Measurements from ENCODE around the gene ATG13.

ATG13 gene

DNA sequence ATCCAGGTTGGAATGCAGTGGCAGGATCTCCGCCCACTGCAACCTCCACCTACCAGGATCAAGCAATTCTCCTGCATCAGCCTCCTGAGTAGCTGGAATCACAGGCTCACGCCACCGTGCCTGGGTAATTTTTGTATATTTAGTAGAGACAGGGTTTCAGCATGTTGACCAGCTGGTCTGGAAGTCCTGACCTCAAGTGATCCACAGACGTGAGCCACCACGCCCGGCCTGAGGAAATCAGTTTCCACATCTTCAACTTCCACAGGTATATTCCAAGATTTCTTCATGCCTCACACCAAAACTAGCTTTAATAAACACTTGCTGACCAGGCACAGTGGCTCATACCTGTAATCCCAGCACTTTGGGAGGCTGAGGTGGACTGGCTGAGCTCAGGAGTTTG is 8.0 kb upstream of the ATG13 start:
- no peak for DNase-seq

DNA sequence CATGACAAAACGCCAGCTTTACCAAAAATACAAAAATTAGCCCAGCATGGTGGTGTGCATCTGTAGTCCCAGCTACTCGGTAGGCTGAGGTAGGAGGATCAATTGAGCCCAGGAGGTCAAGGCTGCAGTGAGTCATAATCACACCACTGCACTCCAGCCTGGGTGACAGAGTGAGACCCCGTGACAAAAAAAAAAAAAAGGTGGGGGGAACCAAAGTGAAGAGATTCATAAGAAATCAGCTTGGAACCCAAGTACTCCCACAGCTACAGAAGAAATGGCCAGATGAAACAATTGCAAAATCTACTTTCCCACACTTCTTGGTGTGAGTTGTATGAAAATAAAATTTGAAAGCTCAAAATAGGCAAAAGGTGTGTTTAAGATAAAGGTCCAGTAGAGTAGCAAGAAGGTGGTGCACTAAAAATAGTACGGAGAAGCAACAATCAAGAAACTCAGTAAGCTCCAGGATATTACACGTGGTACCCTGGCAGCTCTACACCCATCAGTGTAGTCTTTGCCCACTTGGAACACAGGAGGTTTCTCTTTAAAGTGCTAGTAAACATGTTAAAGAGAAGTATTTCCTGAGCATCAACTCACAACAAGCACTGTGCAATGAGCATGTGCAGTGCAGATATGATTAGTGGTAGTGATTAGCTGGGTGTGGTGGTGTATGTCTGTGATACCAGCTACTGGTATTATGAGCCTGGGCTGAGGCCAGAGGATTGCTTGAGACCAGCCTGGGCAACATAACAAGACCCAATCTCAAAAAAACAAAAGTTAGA is 5.6 kb upstream of the ATG13 start:
- no peak for DNase-seq

DNA sequence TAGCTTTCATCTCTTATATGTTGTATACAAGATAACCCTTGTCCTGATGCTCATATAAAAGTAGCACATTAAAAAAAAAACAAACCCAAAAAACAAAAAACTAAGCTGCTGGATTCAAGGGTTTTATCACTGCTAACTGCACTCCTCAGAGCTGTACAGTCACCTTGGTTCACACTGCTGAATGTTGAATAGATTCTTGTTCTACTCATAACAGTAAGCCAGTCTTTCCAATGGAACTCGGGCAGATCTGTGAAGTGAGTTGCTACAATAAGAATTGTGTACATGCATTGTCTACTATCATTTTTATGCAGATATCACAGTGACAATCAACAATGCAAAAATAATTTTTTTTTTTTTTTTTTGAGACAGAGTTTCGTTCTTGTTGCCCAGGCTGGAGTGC is 5.0 kb upstream of the ATG13 start:
- no peak for DNase-seq

- no peak for DNase-seq
Observed at GRCh38 chr11:46615756-46616155, 1.6 kb upstream of the ATG13 start.

DNA sequence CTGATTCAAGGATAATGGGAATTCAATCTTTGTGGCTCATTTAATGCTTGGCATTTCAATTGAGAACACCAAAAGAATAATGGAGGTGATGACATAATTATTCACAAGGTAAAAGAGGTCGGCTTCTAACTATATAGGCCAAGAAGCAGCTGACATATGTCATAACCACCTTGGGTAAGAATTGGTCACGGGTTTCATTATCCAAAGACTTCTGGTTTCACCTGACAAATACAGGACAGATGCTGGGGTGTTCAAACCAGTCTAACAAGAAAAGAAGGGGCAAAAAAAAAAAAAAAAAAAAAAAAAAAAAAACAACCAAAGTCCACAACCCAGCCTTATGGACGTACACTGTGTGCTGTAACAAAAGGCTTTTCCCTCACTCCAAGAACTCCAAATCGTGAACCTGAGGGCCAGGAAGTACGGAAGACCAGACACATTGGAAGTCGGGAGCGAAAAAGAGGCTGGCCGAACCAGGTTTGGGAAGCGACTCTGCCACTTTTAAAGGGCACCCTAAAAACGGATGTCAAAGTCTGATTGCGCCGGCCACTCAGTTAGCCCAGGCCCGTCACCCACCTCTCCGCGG is 711 bp upstream of the ATG13 start:
- no peak for DNase-seq

GRCh38 chr11:46617972-46618314 is 590 bp downstream of the ATG13 start:
- DNase-seq = no peak

DNA sequence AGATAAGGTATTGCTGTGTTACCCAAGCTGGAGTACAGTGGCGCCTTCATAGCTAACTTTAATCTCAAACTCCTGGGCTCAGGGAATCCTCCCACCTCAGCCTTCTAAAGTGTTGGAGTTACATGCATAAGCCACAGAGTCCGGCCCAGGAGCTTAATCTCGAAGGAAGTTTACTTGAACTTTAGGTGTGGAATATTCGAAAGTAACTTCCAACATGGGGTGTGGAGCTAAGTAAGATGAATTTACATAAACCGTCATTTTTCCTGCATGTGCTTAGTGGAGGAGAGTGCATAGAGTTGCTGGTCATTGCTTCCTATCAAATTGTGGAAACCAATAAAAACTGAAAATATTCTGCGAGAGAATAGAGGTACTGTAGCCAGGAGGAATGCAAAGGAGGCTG is 1.5 kb downstream of the ATG13 start:
- no peak for DNase-seq

DNA sequence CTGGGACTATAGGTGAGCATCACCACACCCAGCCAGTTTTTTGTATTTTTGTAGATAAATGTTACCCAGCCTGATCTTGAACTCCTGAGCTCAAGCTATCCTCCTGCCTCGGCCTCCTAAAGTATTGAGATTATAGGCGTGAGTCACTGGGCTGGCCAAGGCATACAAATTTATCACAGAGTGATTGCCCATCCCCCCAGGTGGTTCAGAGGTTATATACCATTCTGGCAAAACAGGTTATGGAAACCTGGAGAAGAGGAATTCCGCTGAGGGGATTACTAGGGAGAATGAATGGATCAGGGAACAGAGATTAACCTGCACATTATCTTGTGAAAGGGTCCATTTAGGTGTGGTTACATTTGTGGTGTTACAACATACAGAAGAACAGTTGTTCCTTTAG is 8.1 kb downstream of the ATG13 start:
- DNase-seq = no peak

DNA sequence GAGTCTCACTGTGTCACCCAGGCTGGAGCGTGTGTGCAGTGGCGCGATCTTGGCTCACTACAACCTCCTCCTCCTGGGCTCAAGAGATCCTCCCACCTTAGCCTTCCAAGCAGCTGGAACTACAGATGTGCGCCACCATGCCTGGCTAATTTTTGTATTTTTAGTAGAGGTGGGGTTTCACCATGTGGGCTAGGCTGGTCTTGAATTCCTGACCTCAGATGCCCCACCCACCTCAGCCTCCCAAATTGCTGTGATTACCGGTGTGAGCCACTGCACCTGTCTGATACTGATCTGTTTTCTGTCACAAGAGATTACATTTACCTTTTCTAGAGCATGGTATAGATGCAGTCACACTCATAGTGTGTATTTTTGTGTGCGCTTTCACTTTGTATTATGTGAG is 11.6 kb downstream of the ATG13 start:
- DNase-seq = no peak

GRCh38 chr11:46630237-46630636 is 12.9 kb downstream of the ATG13 start:
- no peak for DNase-seq

DNA sequence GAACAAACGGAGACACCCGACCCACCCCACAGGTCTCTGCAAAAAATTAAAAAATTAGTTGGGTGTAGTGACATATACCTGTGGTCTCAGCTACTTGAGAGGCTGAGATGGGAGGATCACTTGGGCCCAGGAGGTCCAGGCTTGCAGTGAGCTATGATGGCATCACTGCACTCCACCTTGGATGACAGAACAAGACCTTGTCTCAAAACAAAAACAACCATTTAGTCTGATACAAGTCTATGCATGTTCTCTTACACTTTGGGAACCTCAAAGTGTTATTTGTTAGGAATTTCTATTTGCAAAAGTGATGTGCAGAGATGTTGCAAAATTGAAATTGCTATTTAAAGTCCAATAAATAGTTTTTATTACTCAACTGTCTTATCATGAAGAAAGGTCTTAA is 14.3 kb downstream of the ATG13 start:
- DNase-seq = no peak

DNA sequence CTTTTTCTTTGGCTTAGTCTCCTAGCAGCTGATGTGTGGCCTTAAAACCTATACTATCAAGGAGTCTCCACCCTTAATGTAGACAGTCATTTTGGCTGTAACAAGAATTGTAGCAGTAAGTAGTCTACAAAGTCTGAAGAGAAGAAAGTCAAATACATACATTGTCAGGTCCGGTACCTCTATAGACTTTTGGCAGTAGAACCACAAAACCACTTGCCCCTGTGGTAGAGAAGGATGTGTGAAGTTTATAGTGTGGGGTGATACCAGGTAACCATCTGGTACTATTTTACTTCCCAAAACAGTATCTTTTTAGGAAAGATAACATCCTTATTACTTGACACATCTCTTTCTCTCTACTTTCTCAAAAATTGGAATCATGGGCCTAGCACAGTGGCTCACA is 15.1 kb downstream of the ATG13 start:
- DNase-seq = no peak

DNA sequence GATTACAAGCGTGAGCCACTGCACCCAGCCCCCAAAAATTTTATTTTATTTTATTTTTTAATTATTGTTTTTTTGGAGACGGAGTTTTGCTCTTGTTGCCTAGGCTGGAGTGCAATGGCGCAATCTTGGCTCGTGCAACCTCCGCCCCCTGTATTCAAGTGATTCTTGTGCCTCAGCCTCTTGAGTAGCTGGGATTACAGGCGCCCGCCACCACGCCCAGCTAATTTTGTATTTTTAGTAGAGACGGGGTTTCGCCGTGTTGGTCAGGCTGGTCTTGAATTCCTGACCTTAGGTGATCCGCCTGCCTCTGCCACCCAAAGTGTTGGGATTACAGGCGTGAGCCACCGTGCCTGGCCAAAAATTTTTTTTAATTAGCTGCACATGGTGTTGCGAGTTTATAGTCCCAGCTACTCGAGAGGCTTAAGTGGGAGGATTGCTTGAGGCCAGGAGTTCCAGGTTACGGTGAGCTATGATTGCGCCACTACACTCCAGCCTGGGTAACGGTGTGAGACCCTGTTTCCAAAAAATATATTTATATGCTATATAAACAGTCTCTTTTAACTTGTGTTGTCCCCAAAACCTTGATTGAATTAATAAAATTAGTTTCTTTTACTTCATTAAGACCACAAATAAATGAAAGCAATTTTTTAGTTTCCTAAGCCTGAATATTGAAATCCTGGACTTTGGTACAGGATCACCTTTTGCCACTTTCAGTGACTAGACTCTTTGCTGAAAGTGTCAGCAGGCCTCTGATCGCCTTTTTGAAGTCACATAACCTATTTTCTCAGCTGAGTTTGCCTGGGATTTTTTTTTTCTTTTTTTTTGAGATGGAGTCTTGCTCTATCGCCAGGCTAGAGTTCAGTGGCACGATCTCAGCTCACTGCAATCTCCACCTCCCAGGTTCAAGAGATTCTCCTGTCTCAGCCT is 16.2 kb downstream of the ATG13 start:
- no peak for DNase-seq

GRCh38 chr11:46635557-46636139 is 18.3 kb downstream of the ATG13 start:
- no peak for DNase-seq

GRCh38 chr11:46637546-46637945 is 20.2 kb downstream of the ATG13 start:
- no peak for DNase-seq

DNA sequence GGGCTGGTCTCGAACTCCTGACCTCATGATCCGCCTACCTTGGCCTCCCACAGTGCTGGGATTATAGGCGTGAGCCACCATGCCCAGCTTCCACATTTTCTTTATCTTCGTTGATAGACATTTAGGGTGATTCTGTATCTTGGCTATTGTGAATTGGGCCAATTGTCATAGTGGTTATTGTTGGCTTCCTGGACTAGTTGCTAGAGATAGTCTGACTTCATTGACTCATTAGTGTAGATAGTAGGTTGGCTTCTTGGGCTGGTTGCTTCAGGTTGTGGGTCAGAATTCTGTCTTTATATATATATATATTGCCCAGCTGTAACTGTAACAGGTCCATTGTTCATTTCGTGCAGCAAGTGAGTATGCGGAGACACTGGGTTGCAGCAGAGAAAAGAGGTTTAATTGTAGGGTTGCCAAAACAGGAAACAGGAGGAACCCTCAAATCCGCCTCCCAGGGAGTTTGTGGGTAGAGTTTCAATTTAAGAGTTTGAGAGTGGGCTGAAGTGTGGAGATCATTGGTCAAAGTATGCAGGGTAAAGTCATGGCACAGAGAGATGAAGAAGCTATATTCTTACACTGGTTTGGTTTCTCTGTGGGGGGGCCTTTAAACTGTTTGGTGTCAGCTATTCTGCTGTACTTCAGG is 22.0 kb downstream of the ATG13 start:
- no peak for DNase-seq

- DNase-seq = no peak
Observed at GRCh38 chr11:46640036-46640788, 22.9 kb downstream of the ATG13 start.

GRCh38 chr11:46641639-46642038 is 24.3 kb downstream of the ATG13 start:
- DNase-seq = no peak

DNA sequence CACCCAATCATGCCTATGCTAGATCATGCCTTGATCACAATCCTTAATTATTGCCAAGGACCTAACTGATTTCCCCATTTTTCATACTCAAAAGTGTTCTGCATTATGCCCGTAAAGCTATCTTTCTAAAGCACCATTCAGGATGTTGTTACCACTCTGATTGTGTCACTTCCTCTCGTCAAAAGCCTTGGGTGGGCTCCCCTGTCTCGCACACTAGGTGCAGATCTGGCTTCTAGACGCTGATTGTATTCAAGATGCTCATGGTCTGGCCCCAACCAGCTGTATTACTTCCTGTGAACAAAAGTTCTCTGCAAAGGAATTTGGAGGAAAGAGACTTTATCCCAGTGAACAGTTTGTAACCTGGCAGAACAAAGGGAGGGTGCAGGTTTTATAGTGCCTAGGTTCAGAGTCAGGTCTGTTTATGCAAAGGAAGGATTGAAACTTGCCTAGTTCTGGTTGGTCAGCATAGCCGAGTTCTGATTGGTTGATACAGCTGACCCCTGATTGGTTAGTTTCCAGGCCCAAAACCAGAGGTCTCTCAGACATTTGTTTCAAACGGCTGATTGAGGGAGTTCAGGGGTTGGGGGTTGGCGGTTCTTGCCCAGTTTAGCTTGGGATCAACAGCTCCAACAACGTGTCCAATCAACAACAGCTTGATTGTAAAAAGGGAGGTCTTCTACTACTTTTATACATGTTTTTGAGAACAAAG is 25.4 kb downstream of the ATG13 start:
- no peak for DNase-seq

- DNase-seq = no peak
Observed at GRCh38 chr11:46643531-46643930, 26.2 kb downstream of the ATG13 start.

GRCh38 chr11:46643986-46644385 is 26.6 kb downstream of the ATG13 start:
- DNase-seq = no peak
